ENCODE results near the gene PDGFRB.

The PDGFRB gene

DNA sequence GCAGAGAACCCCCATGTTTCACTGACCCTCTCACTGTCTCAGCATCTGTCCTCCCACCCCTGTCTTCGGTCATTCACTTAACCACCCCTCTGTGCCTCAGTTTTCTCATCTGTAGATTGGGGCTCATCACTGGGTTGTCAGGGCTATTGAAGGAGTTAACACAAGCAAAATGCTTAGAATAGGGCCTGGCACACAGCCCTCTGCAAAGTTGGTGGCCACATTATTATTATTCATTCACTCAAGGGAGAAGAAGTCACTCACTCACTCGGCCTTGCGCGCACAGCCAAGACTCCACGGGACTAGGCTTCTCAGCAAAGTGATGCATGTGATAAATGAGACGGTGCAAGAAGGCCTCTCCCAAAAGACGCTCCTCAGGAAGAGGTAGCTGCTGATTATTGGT lies 8.0 kb downstream of the PDGFRB start:
- in situ Hi-C loops (cut with HindIII; ENCODE audit: low sequenced_read_pairs), result no loop called here

GRCh38 chr5:150146862-150147601 lies 8.6 kb downstream of the PDGFRB start:
- in situ Hi-C loops (cut with HindIII; ENCODE audit: low sequenced_read_pairs), result no loop called here

DNA sequence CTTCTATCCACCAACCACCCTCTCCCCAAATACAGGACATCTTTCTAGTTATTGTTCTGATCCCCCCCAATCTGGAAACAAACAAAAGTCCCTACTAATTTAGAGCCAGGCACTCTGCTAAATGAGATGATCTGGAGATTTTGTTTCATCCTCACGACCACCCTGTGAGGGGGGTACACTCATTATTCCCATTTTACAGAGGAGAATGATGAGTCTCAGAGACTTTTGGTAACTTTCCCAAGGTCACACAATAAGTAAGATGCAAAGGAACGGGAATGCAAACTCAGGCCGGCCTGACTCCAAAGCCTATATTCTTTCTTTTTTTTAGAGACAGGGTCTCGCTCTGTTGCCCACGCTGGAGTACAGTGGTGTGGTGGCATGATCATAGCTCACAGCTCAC lies 9.4 kb downstream of the PDGFRB start:
- in situ Hi-C loops (cut with HindIII; ENCODE audit: low sequenced_read_pairs), result no loop called here

- in situ Hi-C loops (cut with HindIII; ENCODE audit: low sequenced_read_pairs), result no loop called here
Measured at GRCh38 chr5:150144879-150145278, 10.8 kb downstream of the PDGFRB start.

DNA sequence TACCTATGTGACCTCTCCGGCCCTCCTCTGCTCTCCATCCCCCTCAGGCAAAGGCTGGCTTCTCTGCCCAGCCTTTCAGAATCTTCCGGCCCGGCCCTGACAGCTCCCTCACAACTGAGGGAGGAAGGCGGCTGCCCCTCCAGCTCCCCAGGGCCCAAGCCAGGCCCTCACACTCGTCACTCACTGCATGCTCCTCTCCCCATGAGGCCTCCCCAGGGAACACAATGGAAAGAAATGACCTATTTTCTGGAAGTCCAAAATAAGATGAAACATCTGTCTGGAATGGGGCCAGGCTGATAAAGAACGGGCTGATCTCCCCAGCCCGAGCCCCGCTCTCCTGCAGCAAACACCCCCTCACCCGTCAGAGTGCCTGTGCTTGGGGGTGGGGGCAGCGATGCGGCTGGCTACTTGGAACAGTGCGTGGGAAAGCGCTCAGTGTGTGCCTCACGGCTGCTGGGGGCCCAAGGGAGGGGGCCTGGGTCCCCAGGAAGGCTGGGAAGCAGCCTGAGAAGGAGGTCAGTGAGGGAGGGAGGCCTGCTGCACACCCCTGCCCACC lies 11.3 kb downstream of the PDGFRB start:
- in situ Hi-C loops (cut with HindIII; ENCODE audit: low sequenced_read_pairs), result no loop called here

DNA sequence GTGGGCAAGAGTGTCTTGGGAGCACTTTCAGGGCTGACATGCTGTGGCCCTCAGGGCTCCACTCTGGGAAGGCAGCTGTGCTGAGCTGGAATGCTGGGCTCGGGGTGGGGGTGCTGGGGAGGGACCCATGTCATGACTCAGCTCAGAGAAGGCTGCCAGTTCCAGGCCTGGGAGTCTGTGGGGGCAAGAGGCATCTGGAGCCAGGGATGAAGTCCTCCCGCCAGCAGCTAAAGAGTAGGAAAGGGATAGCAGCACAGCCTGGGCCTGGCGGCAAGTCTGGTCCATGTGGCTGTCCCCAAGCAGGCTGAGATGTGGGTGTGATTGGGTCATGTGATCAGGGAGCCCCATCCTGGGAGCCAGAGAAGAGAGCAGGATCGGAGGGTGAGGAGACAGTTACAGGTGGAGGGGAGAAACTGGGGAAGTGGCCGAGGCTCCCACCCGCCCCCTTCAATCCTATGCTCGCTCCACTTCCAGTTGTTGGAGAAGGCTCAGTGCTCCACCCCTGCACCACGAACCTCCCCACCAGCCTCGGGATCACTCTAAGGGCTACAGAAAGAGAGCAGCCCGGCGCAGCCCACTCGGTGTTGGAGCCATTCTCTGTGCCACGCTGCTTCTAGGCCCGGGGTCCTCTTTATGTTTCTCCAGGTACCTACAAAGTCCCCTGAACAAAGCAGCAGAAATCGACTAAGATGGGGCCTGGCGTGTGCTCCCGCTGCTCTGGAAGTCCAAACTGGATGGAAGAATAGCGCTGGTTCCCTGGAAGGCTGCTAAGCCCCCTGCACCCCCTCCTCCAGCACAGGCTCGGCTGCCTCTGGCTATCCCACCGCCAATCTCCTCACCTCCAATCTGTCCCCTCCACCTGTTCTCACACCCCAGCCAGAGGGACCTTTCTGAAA lies 12.0 kb downstream of the PDGFRB start:
- in situ Hi-C loops (cut with HindIII; ENCODE audit: low sequenced_read_pairs), result no loop called here

- in situ Hi-C loops (cut with HindIII; ENCODE audit: low sequenced_read_pairs), result no loop called here
Measured at GRCh38 chr5:150142959-150143349, 12.7 kb downstream of the PDGFRB start.

GRCh38 chr5:150142185-150142958 lies 13.3 kb downstream of the PDGFRB start:
- in situ Hi-C loops (cut with HindIII; ENCODE audit: low sequenced_read_pairs), result no loop called here

GRCh38 chr5:150141544-150142184 lies 14.0 kb downstream of the PDGFRB start:
- in situ Hi-C loops (cut with HindIII; ENCODE audit: low sequenced_read_pairs), result no loop called here

DNA sequence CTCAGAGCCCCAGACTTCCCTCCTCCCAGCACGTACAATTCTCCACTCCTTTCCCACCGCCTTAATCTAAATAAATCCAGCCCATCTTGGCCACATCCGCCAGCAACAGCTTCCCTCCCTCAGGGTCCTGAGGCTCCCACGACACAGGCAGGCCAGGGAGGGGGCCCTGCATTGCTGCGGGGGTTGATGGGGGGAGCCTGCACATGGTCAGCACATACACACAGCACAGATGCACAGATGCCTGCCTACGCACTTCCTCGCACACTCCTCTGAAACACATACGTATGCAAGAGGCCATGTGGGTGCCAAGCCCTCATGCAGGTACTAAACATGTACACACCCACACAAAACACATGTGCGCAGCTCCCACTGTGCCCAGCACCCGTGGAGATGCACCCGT lies 14.8 kb downstream of the PDGFRB start:
- in situ Hi-C loops (cut with HindIII; ENCODE audit: low sequenced_read_pairs), result no loop called here

DNA sequence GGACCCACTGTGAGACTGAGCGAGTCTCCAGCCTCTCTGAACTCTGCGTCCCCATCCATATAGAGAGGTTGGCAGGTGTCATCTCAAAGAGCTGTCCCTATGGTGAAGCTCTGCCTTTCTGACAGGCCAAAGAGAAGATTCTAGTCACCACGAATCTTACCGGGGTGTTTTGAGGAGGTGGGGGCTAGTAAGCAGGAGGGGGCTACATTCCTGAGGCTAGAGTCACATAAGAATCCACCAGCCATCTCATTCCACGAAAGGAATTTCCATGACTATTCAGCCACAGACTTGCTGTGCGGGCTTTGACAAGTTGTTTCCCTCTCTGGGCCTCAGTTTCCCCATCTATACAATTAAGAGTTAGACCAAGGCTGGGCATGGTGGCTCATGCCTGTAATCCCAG lies 16.3 kb downstream of the PDGFRB start:
- in situ Hi-C loops (cut with HindIII; ENCODE audit: low sequenced_read_pairs), result no loop called here

DNA sequence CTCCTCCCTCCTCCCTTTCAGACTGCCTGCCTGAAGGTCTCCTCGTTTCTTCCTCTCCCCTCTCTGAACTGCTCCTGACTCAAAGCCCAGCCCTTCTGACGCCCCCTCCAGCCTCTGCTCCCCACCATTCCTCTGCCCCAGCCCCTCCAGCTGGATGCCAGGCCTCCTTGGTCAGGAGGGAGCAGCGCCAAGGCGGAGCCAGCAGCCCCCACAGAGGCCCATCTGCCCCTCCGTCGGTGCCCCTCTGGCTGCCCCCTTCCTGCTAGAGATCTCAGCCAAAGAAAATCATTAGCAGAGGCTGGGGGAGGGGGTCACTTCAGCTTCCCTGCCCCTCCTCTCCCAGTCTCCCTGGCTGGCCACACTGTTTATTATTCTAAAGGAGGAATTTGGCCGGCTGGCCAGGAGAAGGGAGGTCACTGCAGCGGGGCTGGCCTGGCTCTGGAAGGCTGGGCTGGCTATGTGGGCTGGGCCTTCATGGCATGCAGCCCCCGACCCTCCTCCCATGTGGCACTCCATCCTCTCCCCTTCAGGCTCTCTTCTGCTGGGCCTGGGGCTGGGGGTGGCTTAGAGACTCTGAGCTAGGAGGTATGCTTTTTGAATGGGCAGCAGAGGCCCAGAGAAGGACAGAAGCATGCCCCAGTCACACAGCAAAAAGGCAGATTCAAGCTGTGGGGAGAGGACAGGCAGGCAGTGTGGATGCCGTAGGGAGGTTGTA lies 16.9 kb downstream of the PDGFRB start:
- in situ Hi-C loops (cut with HindIII; ENCODE audit: low sequenced_read_pairs), result no loop called here

DNA sequence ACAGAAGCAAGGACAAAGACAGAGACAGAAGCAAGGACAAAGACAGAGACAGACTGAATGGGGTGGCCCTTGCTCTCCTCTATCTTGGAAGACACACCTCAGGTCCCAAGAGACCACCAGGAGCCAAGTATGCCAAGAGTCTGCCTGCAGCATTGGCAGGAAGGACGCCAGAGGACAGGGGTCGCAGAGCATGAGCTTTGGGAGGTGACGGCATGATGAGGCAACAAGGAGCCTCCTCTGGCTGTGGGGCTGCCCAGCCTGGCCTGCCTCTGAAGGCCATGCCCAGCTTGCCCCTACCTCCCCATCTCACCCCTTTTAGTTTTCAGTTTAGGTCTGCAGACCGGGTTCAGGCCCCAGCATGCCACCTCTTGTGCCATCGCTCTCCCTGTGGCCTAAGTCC lies 17.6 kb downstream of the PDGFRB start:
- in situ Hi-C loops (cut with HindIII; ENCODE audit: low sequenced_read_pairs), result no loop called here

DNA sequence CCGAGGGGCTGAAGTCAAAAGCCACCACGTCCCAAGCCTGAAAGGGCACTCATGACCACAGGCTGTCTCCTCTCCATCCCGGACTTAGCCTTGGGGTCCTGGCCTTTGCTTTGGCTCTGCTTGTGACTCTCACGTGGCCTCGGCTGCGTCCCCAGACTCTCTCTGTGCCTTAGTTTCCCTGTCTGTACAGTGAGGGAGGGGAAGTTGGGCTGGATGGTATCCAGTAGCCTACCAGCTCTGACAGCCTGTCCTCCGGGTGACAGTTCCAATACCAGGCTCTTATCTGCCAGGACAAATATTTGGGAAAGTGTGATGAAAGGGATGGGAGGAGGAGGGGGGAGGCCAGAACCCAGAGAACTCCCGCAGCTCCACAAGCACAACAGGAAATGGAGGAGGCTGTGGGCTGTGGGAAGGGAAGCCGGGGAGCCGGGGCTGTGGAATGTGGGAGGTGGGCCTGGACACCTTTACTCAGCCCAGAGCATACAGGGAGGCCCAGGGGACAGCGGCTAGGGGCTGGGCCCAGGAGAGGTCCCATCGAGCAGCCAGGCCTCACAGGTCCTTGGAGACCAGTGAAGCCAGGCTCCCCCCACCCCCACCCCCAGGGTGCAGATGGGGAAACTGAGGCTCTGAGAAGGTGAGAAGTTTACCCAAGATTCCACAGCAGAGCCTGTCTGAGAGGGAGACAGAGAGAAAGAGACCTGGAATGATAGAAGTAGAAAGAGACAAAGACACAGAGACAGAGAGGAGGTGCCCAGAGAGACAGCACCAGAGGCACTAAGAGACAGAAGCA lies 18.3 kb downstream of the PDGFRB start:
- in situ Hi-C loops (cut with HindIII; ENCODE audit: low sequenced_read_pairs), result no loop called here

- in situ Hi-C loops (cut with HindIII; ENCODE audit: low sequenced_read_pairs), result no loop called here
Measured at GRCh38 chr5:150136305-150137167, 19.1 kb downstream of the PDGFRB start.

DNA sequence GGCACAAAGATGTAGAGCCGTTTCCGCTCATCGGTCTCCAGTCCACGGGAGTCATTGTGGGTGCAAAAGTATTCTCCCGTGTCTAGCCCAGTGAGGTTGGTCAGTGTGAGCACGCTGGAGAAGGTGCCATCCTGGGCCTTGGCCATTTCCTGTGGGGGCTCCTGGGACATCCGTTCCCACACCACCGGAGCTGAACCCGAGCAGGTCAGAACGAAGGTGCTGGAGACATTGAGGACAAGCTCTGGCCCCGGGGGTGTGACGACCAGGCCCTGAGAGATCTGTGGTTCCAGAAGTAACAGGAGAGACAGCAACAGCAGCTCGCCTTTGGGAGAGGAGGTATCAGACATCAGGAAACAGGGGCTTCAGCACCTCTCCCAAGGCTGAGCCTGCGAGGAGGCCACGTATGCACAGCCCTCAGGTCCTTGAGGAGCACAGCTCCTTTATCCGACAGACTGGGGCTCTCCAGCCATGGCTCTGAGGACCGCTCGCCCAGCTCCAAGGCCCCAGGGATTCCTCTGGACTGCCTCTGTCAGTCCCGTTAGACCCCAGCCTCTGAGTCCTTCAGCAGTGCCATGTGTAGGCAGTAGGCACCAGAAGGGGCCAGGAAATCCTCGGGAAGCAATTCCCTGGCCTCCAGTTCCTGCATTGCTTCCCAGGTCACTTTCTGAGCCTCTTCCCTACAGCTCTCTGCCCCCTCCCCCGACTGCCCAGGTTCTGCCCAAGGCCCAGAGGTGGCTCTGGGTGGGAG lies 19.9 kb downstream of the PDGFRB start:
- in situ Hi-C loops (cut with HindIII; ENCODE audit: low sequenced_read_pairs), result no loop called here

- in situ Hi-C loops (cut with HindIII; ENCODE audit: low sequenced_read_pairs), result no loop called here
Measured at GRCh38 chr5:150134198-150134588, 21.5 kb downstream of the PDGFRB start.
